NB4 (cell line): Measurements from ENCODE around the gene CDH13.

Experiments used
- DNase-seq: peaks from one replicate; pipeline ENCODE4 v3.0.0; 2010; ENCODE audit warnings: low read depth
- H3K4me3 ChIP-seq: one replicate; pipeline ENCODE4 v1.5.1; 2011; ENCODE audit warnings: mild to moderate bottlenecking, low read depth, low read length, moderate library complexity
- CTCF ChIP-seq: IDR thresholded peaks from one replicate; pipeline ENCODE4 v1.5.1; 2012; ENCODE audit warnings: low read depth, low read length
- MAX ChIP-seq: IDR thresholded peaks from 2 replicates; pipeline ENCODE4 v1.6.1; 2011; ENCODE audit warnings: low read depth, low read length
- MYC ChIP-seq: IDR thresholded peaks from 2 replicates; pipeline ENCODE4 v1.6.1; 2011; ENCODE audit warnings: low read depth, low read length
- POLR2A ChIP-seq: IDR thresholded peaks from 2 replicates; pipeline ENCODE4 v1.6.1; 2011; ENCODE audit warnings: mild to moderate bottlenecking; ENCODE audit not compliant: insufficient read length; ENCODE audit errors: extremely low read depth

The CDH13 gene

GRCh38 chr16:82612263-82612662 is 14.5 kb upstream of the CDH13 start:
- H3K4me3 ChIP-seq: no peak overlapping the region
- no peak for DNase-seq
- TF ChIP-seq POLR2A: no peak
- TF ChIP-seq CTCF: no peak
- no peak for TF ChIP-seq MAX
- no peak for TF ChIP-seq MYC

DNA sequence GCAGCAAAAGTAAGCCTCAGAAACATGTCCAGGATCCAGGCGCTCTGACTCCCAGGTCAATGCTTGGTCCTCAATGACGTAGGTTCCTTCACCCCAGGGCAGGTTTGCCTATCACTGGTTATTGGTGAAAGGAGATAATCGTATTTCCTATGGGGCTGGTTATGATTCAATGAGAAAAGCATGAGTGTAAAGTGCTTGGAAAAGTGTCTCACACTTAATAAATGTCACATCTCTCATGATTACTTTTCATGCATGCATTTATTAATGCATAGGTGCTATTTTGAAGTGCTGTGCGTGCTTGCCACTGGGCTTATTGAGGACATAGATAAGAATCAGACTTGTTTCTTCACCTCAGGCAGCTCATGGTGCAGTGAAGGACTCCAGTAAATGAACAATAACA is 10.4 kb upstream of the CDH13 start:
- no peak overlapping the region for H3K4me3 ChIP-seq
- DNase-seq: no peak
- TF ChIP-seq POLR2A (no peak), CTCF (no peak), MYC (no peak), MAX (no peak)

DNA sequence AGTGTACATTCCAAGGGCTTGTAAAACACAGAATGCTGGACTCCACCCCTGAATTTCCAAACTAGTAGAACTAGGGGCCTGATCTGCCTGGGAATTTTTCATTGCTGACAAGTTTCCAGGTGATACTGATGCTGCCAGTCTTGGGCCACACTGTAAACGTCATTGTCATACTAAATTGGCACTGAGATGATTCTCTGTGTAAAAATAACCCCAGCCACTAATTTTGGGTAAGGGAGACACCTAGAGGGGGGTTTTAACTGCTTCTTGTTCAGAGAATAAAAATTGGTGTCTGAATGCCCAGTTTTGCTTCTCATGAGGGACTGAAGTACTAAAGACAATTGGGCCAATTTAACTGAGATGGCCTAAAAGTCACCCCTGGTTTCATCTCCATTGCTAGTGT is 5.0 kb upstream of the CDH13 start:
- no peak overlapping the region for H3K4me3 ChIP-seq
- TF ChIP-seq CTCF (peak; percentile 5), POLR2A (no peak)
- DNase-seq: no peak

GRCh38 chr16:82623241-82623640 is 3.5 kb upstream of the CDH13 start:
- TF ChIP-seq POLR2A: no peak
- no peak for TF ChIP-seq MYC
- no peak for TF ChIP-seq MAX
- TF ChIP-seq CTCF: no peak
- H3K4me3 ChIP-seq: no peak overlapping the region
- DNase-seq: no peak

- DNase-seq: no peak
- no peak overlapping the region for H3K4me3 ChIP-seq
- no peak for TF ChIP-seq MYC
- TF ChIP-seq POLR2A: no peak
- TF ChIP-seq MAX: no peak
- TF ChIP-seq CTCF: no peak
These were observed 1.5 kb upstream of the CDH13 start for GRCh38 chr16:82625066-82625968.

DNA sequence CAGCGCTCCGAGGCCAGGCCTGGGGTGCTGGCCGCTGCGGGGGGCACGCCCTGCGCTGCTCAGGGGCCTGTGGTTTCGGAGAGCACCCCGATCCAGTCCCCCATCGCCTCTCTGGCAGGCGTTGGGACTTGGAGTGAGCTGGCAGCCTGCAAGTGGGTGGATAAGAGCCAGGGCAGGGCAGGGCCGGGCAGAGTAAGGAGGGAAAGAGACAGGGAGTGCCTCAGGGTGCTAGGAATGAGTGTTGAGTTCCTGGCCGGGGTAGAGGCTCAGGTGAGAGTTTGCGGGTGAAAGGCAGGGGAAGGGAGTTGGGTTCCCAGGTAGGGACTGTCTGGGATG is 1.3 kb downstream of the CDH13 start:
- no peak for DNase-seq
- H3K4me3 ChIP-seq: no peak overlapping the region
- TF ChIP-seq POLR2A (no peak), CTCF (no peak)
